Measurements from ENCODE around the gene CADM4. TPM values are rescaled to one million over a fixed set of nuclear protein-coding genes. Genes with fewer than 3 reads are reported as not detected.

Gene CADM4
- total and polyA plus RNA-seq, 2 donors (not counting 1 experiment from before 2014, with no cell fraction given): 0.21 to 0.42 TPM

DNA sequence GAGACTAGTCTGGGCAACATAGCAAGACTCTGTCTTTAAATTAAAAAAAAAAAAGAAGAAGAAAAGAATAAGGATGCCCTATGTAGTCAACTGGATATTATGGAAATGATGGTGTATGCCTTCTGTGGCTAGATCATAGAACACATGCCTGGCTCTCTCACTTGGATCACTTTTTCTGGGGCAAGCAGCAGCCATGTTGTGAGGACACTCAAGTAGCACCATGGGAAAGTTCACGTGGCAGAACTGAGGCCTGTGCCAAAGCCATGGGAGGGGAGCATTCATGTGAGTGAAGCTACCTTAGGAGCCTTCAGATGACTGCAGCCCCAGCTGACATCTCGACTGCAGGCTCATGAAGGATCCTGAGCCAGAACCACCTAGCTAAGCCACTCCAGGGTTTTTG lies 18.4 kb upstream of the CADM4 start:
- Histone ChIP-seq H3K4me3 (ENCODE audit: control extremely low read depth in 1 of 5, extremely low read depth in 1 of 5, insufficient read depth in 1 of 5, low read depth in 2 of 5, low read length in 4 of 5) (no peak overlapping the region), H3K4me1 (ENCODE audit: control insufficient read depth in 2 of 2, insufficient read depth in 2 of 2, low read length in 2 of 2) (no peaks in the 10 kb centered on the region), H3K36me3 (replicated peaks in 1 of 2; ENCODE audit: control extremely low read depth in 1 of 2, control insufficient read depth in 1 of 2, extremely low read depth in 1 of 2, insufficient read depth in 2 of 2, low read length in 1 of 2) (no peaks in the 10 kb centered on the region), H3K79me2 (ENCODE audit: control insufficient read depth, insufficient read depth, low read length) (no peaks in the 10 kb centered on the region), H3K4me2 (replicated peaks; ENCODE audit: low read depth, low read length, poor library complexity, severe bottlenecking) (no peak overlapping the region), H4K20me1 (ENCODE audit: control insufficient read depth, insufficient read depth, low read length, poor library complexity, severe bottlenecking) (no peaks in the 10 kb centered on the region), H3K27me3 (replicated peaks in 1 of 4; ENCODE audit: control extremely low read depth in 1 of 4, control insufficient read depth in 3 of 4, insufficient read depth in 4 of 4, low read length in 3 of 4) (no peaks in the 10 kb centered on the region), H2AFZ (ENCODE audit: insufficient read depth, low read depth, low read length, poor library complexity, severe bottlenecking) (no peak overlapping the region), H3K27ac (ENCODE audit: low read length in 2 of 2) (no peak overlapping the region), H3K9me3 (ENCODE audit: control extremely low read depth in 1 of 3, control insufficient read depth in 2 of 3, insufficient read depth in 1 of 3, low read length in 2 of 3) (peaks cover 0 to 21% (median 2%) of the 10 kb centered on the region in 3 donors), H3K9ac (ENCODE audit: low read length) (no peak overlapping the region)
- no peak for DNase-seq
- POLR2A ChIA-PET: no interaction called here
- TF ChIP-seq EZH2 (IDR thresholded peaks at IDR 0.05; ENCODE audit: borderline replicate concordance, insufficient read depth, low read depth, low read length, poor library complexity, severe bottlenecking): no peak
- TF ChIP-seq, protein P1, sequence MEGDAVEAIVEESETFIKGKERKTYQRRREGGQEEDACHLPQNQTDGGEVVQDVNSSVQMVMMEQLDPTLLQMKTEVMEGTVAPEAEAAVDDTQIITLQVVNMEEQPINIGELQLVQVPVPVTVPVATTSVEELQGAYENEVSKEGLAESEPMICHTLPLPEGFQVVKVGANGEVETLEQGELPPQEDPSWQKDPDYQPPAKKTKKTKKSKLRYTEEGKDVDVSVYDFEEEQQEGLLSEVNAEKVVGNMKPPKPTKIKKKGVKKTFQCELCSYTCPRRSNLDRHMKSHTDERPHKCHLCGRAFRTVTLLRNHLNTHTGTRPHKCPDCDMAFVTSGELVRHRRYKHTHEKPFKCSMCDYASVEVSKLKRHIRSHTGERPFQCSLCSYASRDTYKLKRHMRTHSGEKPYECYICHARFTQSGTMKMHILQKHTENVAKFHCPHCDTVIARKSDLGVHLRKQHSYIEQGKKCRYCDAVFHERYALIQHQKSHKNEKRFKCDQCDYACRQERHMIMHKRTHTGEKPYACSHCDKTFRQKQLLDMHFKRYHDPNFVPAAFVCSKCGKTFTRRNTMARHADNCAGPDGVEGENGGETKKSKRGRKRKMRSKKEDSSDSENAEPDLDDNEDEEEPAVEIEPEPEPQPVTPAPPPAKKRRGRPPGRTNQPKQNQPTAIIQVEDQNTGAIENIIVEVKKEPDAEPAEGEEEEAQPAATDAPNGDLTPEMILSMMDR (IDR thresholded peaks at IDR 0.05): no peak
- Mint-ChIP-seq H3K4me3 (no peak overlapping the region), H3K9me3 (ENCODE audit: insufficient read depth) (peaks cover 3% of the 10 kb centered on the region), H3K27ac (no peak overlapping the region), H3K27me3 (peaks cover 3% of the 10 kb centered on the region), H3K4me1 (no peaks in the 10 kb centered on the region)
- no peak for ATAC-seq (ENCODE audit: low read depth)
- 75% methylated on average over 1 of the region's 2 CpGs for WGBS (ENCODE audit: insufficient coverage)
- intact Hi-C loops (cut with micrococcal nuclease): no loop called here
- CTCF ChIA-PET: interaction anchor here (1.1 kb wide), 1 partner anchor 88 kb away, joined by 3 read pairs; no protein-coding TSS in a partner anchor

DNA sequence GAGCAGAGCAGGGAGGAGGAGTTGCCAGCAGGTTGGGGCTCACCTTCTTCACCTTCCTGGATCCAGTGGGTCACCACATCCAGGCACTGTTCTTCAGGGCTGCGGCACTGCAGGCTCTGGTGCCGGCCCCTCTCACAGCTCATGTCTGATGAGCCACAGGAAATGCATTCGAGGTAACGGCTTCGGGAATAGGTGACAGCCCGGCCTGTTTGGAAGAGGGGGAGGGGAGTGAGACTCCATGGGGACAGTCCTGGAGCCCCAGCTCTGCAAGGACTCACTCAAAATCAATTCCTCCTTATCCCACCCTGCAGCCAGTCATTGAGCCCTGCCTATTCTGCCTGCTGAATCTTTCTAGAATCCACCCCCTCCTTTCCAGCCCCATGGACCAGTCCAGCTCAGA lies 16.8 kb upstream of the CADM4 start:
- Mint-ChIP-seq H3K4me3 (no peak overlapping the region), H3K9me3 (ENCODE audit: insufficient read depth) (peaks cover 3% of the 10 kb centered on the region), H3K4me1 (peaks cover 3% of the 10 kb centered on the region), H3K27me3 (peaks cover 3% of the 10 kb centered on the region), H3K27ac (no peak overlapping the region)
- Histone ChIP-seq H3K9me3 (ENCODE audit: control extremely low read depth in 1 of 3, control insufficient read depth in 2 of 3, insufficient read depth in 1 of 3, low read length in 2 of 3) (peaks cover 0 to 21% (median 2%) of the 10 kb centered on the region in 3 donors), H3K4me2 (replicated peaks; ENCODE audit: low read depth, low read length, poor library complexity, severe bottlenecking) (no peak overlapping the region), H3K4me3 (ENCODE audit: control extremely low read depth in 1 of 5, extremely low read depth in 1 of 5, insufficient read depth in 1 of 5, low read depth in 2 of 5, low read length in 4 of 5) (no peak overlapping the region), H4K20me1 (ENCODE audit: control insufficient read depth, insufficient read depth, low read length, poor library complexity, severe bottlenecking) (no peaks in the 10 kb centered on the region), H3K27ac (ENCODE audit: low read length in 2 of 2) (no peak overlapping the region), H3K36me3 (replicated peaks in 1 of 2; ENCODE audit: control extremely low read depth in 1 of 2, control insufficient read depth in 1 of 2, extremely low read depth in 1 of 2, insufficient read depth in 2 of 2, low read length in 1 of 2) (no peaks in the 10 kb centered on the region), H3K79me2 (ENCODE audit: control insufficient read depth, insufficient read depth, low read length) (no peaks in the 10 kb centered on the region), H3K9ac (ENCODE audit: low read length) (no peak overlapping the region), H2AFZ (ENCODE audit: insufficient read depth, low read depth, low read length, poor library complexity, severe bottlenecking) (no peak overlapping the region), H3K4me1 (ENCODE audit: control insufficient read depth in 2 of 2, insufficient read depth in 2 of 2, low read length in 2 of 2) (peaks cover 0 to 5% of the 10 kb centered on the region in 2 donors), H3K27me3 (replicated peaks in 1 of 4; ENCODE audit: control extremely low read depth in 1 of 4, control insufficient read depth in 3 of 4, insufficient read depth in 4 of 4, low read length in 3 of 4) (no peaks in the 10 kb centered on the region)
- POLR2A ChIA-PET: no interaction called here
- no peak for ATAC-seq (ENCODE audit: low read depth)
- intact Hi-C loops (cut with micrococcal nuclease): no loop called here
- CTCF ChIA-PET: interaction anchor here (1.0 kb wide), 1 partner anchor 209 kb away, joined by 3 read pairs; no protein-coding TSS in a partner anchor
- no peak for DNase-seq
- TF ChIP-seq EZH2 (IDR thresholded peaks at IDR 0.05; ENCODE audit: borderline replicate concordance, insufficient read depth, low read depth, low read length, poor library complexity, severe bottlenecking): no peak
- TF ChIP-seq, protein P1 (IDR thresholded peaks at IDR 0.05): no peak
- 100% methylated on average over 2 of the region's 6 CpGs for WGBS (ENCODE audit: insufficient coverage)
